ENCODE measurements around the gene GPR84.

GPR84 gene

GRCh38 chr12:54364413-54364812 is at the start of gene GPR84:
Gene GPR84 (minus strand): TSS chr12:54364486. CDS start chr12:54363851, 635 bp downstream.
- peak; percentile 73 for DNase-seq

GRCh38 chr12:54413284-54414190 is 49.3 kb upstream of the GPR84 start:
- peak; percentile 94 for DNase-seq

GRCh38 chr12:54412786-54413185 is 48.5 kb upstream of the GPR84 start:
- peak; percentile 45 for DNase-seq

- no peak for DNase-seq
These were observed 48.1 kb upstream of the GPR84 start for GRCh38 chr12:54412348-54412747.

- DNase-seq, result peak; percentile 73
These were observed 47.3 kb upstream of the GPR84 start for GRCh38 chr12:54411391-54412241.

GRCh38 chr12:54409267-54409666 is 45.0 kb upstream of the GPR84 start:
- DNase-seq, result no peak

- DNase-seq, result peak; percentile 47
These were observed 43.1 kb upstream of the GPR84 start for GRCh38 chr12:54407183-54407905.

- no peak for DNase-seq
These were observed 41.3 kb upstream of the GPR84 start for GRCh38 chr12:54405573-54405972.

- no peak for DNase-seq
These were observed 40.8 kb upstream of the GPR84 start for GRCh38 chr12:54405106-54405505.

- peak; percentile 84 for DNase-seq
These were observed 40.0 kb upstream of the GPR84 start for GRCh38 chr12:54404061-54405004.

- no peak for DNase-seq
These were observed 36.8 kb upstream of the GPR84 start for GRCh38 chr12:54401119-54401518.

GRCh38 chr12:54398995-54399793 is 34.9 kb upstream of the GPR84 start:
- peak; percentile 92 for DNase-seq

GRCh38 chr12:54398218-54398617 is 33.9 kb upstream of the GPR84 start:
- DNase-seq, result no peak

- DNase-seq, result no peak
These were observed 32.9 kb upstream of the GPR84 start for GRCh38 chr12:54397157-54397556.

- no peak for DNase-seq
These were observed 31.3 kb upstream of the GPR84 start for GRCh38 chr12:54395545-54395944.

GRCh38 chr12:54394986-54395385 is 30.7 kb upstream of the GPR84 start:
- DNase-seq, result no peak

- DNase-seq, result peak; percentile 84
These were observed 30.0 kb upstream of the GPR84 start for GRCh38 chr12:54394281-54394719.

GRCh38 chr12:54393743-54394142 is 29.5 kb upstream of the GPR84 start:
- DNase-seq, result no peak

- no peak for DNase-seq
These were observed 28.9 kb upstream of the GPR84 start for GRCh38 chr12:54393207-54393609.

- no peak for DNase-seq
These were observed 28.4 kb upstream of the GPR84 start for GRCh38 chr12:54392485-54393206.

Measured in hematopoietic multipotent progenitor cell treated with erythropoietin and hydrocortisone succinate and interleukin-3 and kit ligand, for 4 days (in vitro differentiated cells).